Neural cell (in vitro differentiated cells): ENCODE data around the gene TXNIP. TPM values are rescaled to one million over a fixed set of nuclear protein-coding genes. Genes with fewer than 3 reads are reported as not detected.
A peak's percentile ranks its signal among the peaks of the same experiment; 100 is the strongest.

ENCODE experiments used
- H2AFZ ChIP-seq: fragments of 200-600, 300-800 bp; sonication (generic), shearing (Covaris generic); 2 replicates; pipeline ENCODE4 v1.6.0; 2014; ENCODE audit warnings: low read depth, mild to moderate bottlenecking, antibody characterized with exemption, low read length, moderate library complexity
- H3F3A ChIP-seq: fragments of 200-600 bp; shearing (Covaris generic); 2 replicates; pipeline ENCODE4 v1.6.1; 2016; ENCODE audit warnings: mild to moderate bottlenecking, moderate library complexity, mixed read lengths, antibody characterized with exemption, low read length; ENCODE audit not compliant: insufficient read depth, poor library complexity, severe bottlenecking
- H3K27ac ChIP-seq: fragments of 200-600, 300-800 bp; sonication (generic), shearing (Covaris generic); 2 replicates; pipeline ENCODE4 v1.5.1; 2014; ENCODE audit warnings: mild to moderate bottlenecking, low read length, moderate library complexity
- H3K27me3 ChIP-seq: fragments of 300-800, 200-600 bp; sonication (generic), shearing (Covaris generic); 2 replicates; pipeline ENCODE4 v1.6.0; 2014; ENCODE audit warnings: mild to moderate bottlenecking, low read depth, low read length, moderate library complexity; ENCODE audit not compliant: insufficient read depth
- H3K36me3 ChIP-seq: fragments of 300-800, 200-600 bp; sonication (generic), shearing (Covaris generic); 2 replicates; pipeline ENCODE4 v1.5.1; 2014; ENCODE audit warnings: mild to moderate bottlenecking, antibody characterized with exemption, low read length, moderate library complexity; ENCODE audit not compliant: insufficient read depth
- H3K4me2 ChIP-seq: fragments of 300-800, 200-600 bp; sonication (generic), shearing (Covaris generic); 2 replicates; pipeline ENCODE4 v1.6.0; 2014; ENCODE audit warnings: mild to moderate bottlenecking, low read length
- H3K4me3 ChIP-seq: fragments of 300-800, 200-600 bp; sonication (generic), shearing (Covaris generic); 2 replicates; pipeline ENCODE4 v1.5.1; 2014; ENCODE audit warnings: mild to moderate bottlenecking, low read length, moderate library complexity
- H3K79me2 ChIP-seq: fragments of 200-600 bp; shearing (Covaris generic); replicated peaks from 2 replicates; pipeline ENCODE4 v1.6.0; 2014; ENCODE audit warnings: mild to moderate bottlenecking, low read length, moderate library complexity; ENCODE audit not compliant: insufficient read depth
- H3K9ac ChIP-seq: fragments of 300-800, 200-600 bp; sonication (generic), shearing (Covaris generic); 2 replicates; pipeline ENCODE4 v1.6.1; 2016; ENCODE audit warnings: mild to moderate bottlenecking, low read length, mixed read lengths
- H3K9me2 ChIP-seq: fragments of 200-600 bp; shearing (Covaris generic); 2 replicates; pipeline ENCODE4 v1.6.1; 2016; ENCODE audit warnings: mild to moderate bottlenecking, low read length, mixed read lengths; ENCODE audit not compliant: insufficient read depth
- H3K9me3 ChIP-seq: fragments of 200-600, 300-800 bp; sonication (generic), shearing (Covaris generic); 2 replicates; pipeline ENCODE4 v1.6.1; 2016; ENCODE audit warnings: mild to moderate bottlenecking, mixed run types, low read length, moderate library complexity, mixed read lengths
- H4K20me1 ChIP-seq: fragments of 200-600 bp; shearing (Covaris generic); 2 replicates; pipeline ENCODE4 v1.6.1; 2016; ENCODE audit warnings: mild to moderate bottlenecking, mixed run types; ENCODE audit not compliant: insufficient read depth
- CTCF ChIP-seq: fragments of 450-650 bp; IDR thresholded peaks from 2 replicates; pipeline ENCODE4 v1.5.1; 2014; ENCODE audit warnings: antibody characterized with exemption, mild to moderate bottlenecking, moderate library complexity; ENCODE audit not compliant: poor library complexity, severe bottlenecking
- EP300 ChIP-seq: fragments of 450-650 bp; conservative IDR thresholded peaks from 2 replicates; pipeline ENCODE4 v1.6.1; 2014; ENCODE audit warnings: antibody characterized with exemption, mild to moderate bottlenecking, moderate library complexity; ENCODE audit not compliant: poor library complexity, severe bottlenecking
- EZH2 ChIP-seq: fragments of 200-600, 300-800 bp; shearing (Covaris generic), sonication (generic); IDR thresholded peaks from 2 replicates; pipeline ENCODE4 v1.6.1; 2014; ENCODE audit warnings: antibody characterized with exemption, low read length, borderline replicate concordance, mild to moderate bottlenecking; ENCODE audit not compliant: insufficient read depth, poor library complexity, severe bottlenecking
- MXI1 ChIP-seq: fragments of 450-650 bp; conservative IDR thresholded peaks from 2 replicates; pipeline ENCODE4 v1.6.1; 2014; ENCODE audit warnings: antibody characterized with exemption, mild to moderate bottlenecking; ENCODE audit not compliant: poor library complexity, severe bottlenecking
- POLR2AphosphoS5 ChIP-seq: IDR thresholded peaks from 2 replicates; pipeline ENCODE4 v1.6.1; 2012
- RAD21 ChIP-seq: fragments of 450-650 bp; conservative IDR thresholded peaks from 2 replicates; pipeline ENCODE4 v1.6.1; 2014; ENCODE audit warnings: antibody characterized with exemption, mild to moderate bottlenecking, moderate library complexity
- REST ChIP-seq: IDR thresholded peaks from 2 replicates; pipeline ENCODE4 v1.6.1; 2012; ENCODE audit warnings: borderline replicate concordance
- SMC3 ChIP-seq: fragments of 450-650 bp; conservative IDR thresholded peaks from 2 replicates; pipeline ENCODE4 v1.6.1; 2014; ENCODE audit warnings: antibody characterized with exemption, mild to moderate bottlenecking, moderate library complexity; ENCODE audit not compliant: poor library complexity
- TAF1 ChIP-seq: IDR thresholded peaks from 2 replicates; pipeline ENCODE4 v1.6.1; 2012; ENCODE audit warnings: low read depth
- polyA plus RNA-seq: library from polyadenylated mRNA; depleted of rRNA; stranded (reverse); fragments of >200 nt; gene quantifications from 2 replicates; pipeline ENCODE4 v1.2.3, GENCODE V29; 2014

TXNIP gene
- polyA plus RNA-seq, 1 donor from 2014 or later, result 140 TPM

- H3K27ac ChIP-seq, result peak overlapping the region; percentile 85
- no peak overlapping the region for H2AFZ ChIP-seq
- no peaks in the 10 kb centered on the region for H3K27me3 ChIP-seq
- no peak overlapping the region for H3K4me2 ChIP-seq
- H3K4me3 ChIP-seq, result peak overlapping the region; percentile 79
- no peak for TF ChIP-seq RAD21
- no peak for TF ChIP-seq TAF1
- no peak for TF ChIP-seq SMC3
- no peak for TF ChIP-seq EP300
- TF ChIP-seq POLR2AphosphoS5, result no peak
- no peak for TF ChIP-seq REST
- TF ChIP-seq EZH2, result no peak
- H4K20me1 ChIP-seq, result peaks cover 43% of the 10 kb centered on the region
- no peak overlapping the region for H3K9ac ChIP-seq
- no peaks in the 10 kb centered on the region for H3K9me3 ChIP-seq
- no peaks in the 10 kb centered on the region for H3K9me2 ChIP-seq
- H3K79me2 ChIP-seq, result peaks cover 47% of the 10 kb centered on the region
- peaks cover 3% of the 10 kb centered on the region for H3F3A ChIP-seq
- peaks cover 29% of the 10 kb centered on the region for H3K36me3 ChIP-seq
These were observed 6.0 kb downstream of the TXNIP start for GRCh38 chr1:145990249-145990855.

- no peak overlapping the region for H3K4me2 ChIP-seq
- peaks cover 3% of the 10 kb centered on the region for H3F3A ChIP-seq
- H3K9me2 ChIP-seq, result no peaks in the 10 kb centered on the region
- no peak overlapping the region for H3K27ac ChIP-seq
- peaks cover 18% of the 10 kb centered on the region for H3K36me3 ChIP-seq
- no peaks in the 10 kb centered on the region for H3K27me3 ChIP-seq
- TF ChIP-seq EP300 (no peak), POLR2AphosphoS5 (no peak), REST (no peak), MXI1 (no peak), CTCF (no peak), RAD21 (no peak), EZH2 (no peak), TAF1 (no peak)
- no peak overlapping the region for H2AFZ ChIP-seq
- H4K20me1 ChIP-seq, result peaks cover 27% of the 10 kb centered on the region
- H3K9me3 ChIP-seq, result no peaks in the 10 kb centered on the region
- no peak overlapping the region for H3K4me3 ChIP-seq
- H3K79me2 ChIP-seq, result peaks cover 31% of the 10 kb centered on the region
- H3K9ac ChIP-seq, result no peak overlapping the region
These were observed 7.6 kb downstream of the TXNIP start for GRCh38 chr1:145988773-145989172.
